Measurements from ENCODE around the gene CLIC4.
"Not testable (repeated sequence)": the region's sequence is repeated elsewhere in the genome, so short reads cannot be mapped to it uniquely, and the experiment has no call there.

Gene CLIC4

GRCh38 chr1:24744911-24745710 lies at the start of gene CLIC4:
Gene CLIC4 (plus strand): TSS chr1:24745447. CDS start chr1:24745554, 107 bp downstream.
- H3K27ac ChIP-seq = peak within 1 kb of the TSS; percentile 89
- DNase-seq (ENCODE audit: low spot score) = peak; percentile 96
- ChIA-PET POLR2A (ENCODE audit: low non-redundant PET) (interaction anchor here (0.8 to 1.4 kb wide), 2 partner anchors 9 to 40 kb away, joined by 3 to 6 read pairs; no protein-coding TSS in a partner anchor), CTCF (interaction anchor here (0.8 to 2.0 kb wide), 3 partner anchors 20 to 85 kb away, joined by 4 to 10 read pairs (median 6); no protein-coding TSS in a partner anchor)
- no peak for TF ChIP-seq CTCF (conservative IDR thresholded peaks at IDR 0.05; ENCODE audit: low read depth)

GRCh38 chr1:24696041-24696755 lies 49.0 kb upstream of the CLIC4 start:
- POLR2A ChIA-PET (ENCODE audit: low non-redundant PET) = no interaction called here
- CTCF ChIA-PET = no interaction called here
- DNase-seq (ENCODE audit: low spot score) = no peak
- TF ChIP-seq CTCF (conservative IDR thresholded peaks at IDR 0.05; ENCODE audit: low read depth) = no peak
- no peak overlapping the region for H3K27ac ChIP-seq

GRCh38 chr1:24696756-24697330 lies 48.4 kb upstream of the CLIC4 start:
- DNase-seq (ENCODE audit: low spot score) = no peak
- H3K27ac ChIP-seq = no peak overlapping the region
- TF ChIP-seq CTCF (conservative IDR thresholded peaks at IDR 0.05; ENCODE audit: low read depth) = no peak
- ChIA-PET CTCF (interaction anchor here (1.5 kb wide), 1 partner anchor 8 kb away, joined by 7 read pairs; no protein-coding TSS in a partner anchor), POLR2A (ENCODE audit: low non-redundant PET) (no interaction called here)

DNA sequence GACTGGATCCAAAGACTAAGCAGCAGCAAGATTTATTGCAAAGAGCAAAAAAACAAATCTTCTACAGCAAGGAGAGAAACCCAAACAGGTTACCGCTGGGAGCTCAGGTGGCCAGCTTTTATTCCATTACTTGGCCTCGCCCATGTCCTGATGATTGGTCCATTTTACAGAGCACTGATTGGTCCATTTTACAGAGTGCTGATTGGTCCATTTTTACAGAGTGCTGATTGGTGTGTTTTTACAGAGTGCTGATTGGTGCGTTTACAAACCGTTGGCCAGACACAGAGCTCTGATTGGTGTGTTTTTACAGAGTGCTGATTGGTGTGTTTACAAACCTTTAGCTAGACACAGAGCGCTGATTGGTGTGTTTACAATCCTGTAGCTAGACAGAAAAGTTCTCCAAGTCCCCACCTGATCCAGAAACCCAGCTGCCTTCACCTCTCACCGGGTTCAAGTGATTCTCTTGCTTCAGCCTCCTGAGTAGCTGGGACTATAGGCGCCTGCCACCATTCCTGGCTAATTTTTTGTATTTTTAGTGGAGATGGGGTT lies 47.7 kb upstream of the CLIC4 start:
- H3K27ac ChIP-seq; DNase-seq (ENCODE audit: low spot score); POLR2A ChIA-PET (ENCODE audit: low non-redundant PET): not testable (repeated sequence)
- CTCF ChIA-PET = interaction anchor here (1.1 to 1.5 kb wide), 2 partner anchors 9 to 137 kb away, joined by 3 to 7 read pairs; no protein-coding TSS in a partner anchor

DNA sequence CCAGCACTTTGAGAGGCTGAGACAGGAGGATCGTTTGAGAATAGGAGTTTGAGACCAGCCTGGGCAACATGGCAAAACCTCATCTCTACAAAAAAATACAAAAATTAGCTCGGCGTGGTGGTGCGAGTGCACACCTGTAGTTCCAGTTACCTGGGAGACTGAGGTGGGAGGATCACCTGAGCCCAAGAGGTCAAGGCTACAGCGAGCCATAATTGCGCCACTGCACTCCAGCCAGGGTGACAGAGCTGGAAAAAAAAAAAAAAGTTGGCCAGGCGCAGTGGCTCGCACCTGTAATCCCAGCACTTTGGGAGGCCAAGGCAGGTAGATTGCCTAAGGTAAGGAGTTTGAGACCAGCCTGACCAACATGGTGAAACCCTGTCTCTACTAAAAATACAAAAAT lies 46.9 kb upstream of the CLIC4 start:
- DNase-seq (ENCODE audit: low spot score); POLR2A ChIA-PET (ENCODE audit: low non-redundant PET); H3K27ac ChIP-seq: not testable (repeated sequence)
- CTCF ChIA-PET = interaction anchor here (0.7 to 1.5 kb wide), 5 partner anchors 10 to 137 kb away, joined by 3 to 9 read pairs (median 4); no protein-coding TSS in a partner anchor

GRCh38 chr1:24699628-24700027 lies 45.6 kb upstream of the CLIC4 start:
- no peak for DNase-seq (ENCODE audit: low spot score)
- CTCF ChIA-PET = interaction anchor here (0.5 to 1.2 kb wide), 4 partner anchors 11 to 1062 kb away, joined by 3 to 9 read pairs (median 4); no protein-coding TSS in a partner anchor
- no peak overlapping the region for H3K27ac ChIP-seq
- no peak for TF ChIP-seq CTCF (conservative IDR thresholded peaks at IDR 0.05; ENCODE audit: low read depth)
- POLR2A ChIA-PET (ENCODE audit: low non-redundant PET) = no interaction called here
